Esophagus mucosa (tissue), 1 donor: ENCODE measurements around the gene C8A. TPM values are rescaled to one million over a fixed set of nuclear protein-coding genes. Genes with fewer than 3 reads are reported as not detected.

Source experiments
- ATAC-seq: fragments of 200-7000 bp; cut with Tn5 transposase; one replicate; pipeline ENCODE4 v1.9.1; 2020
- total RNA-seq: library from RNA; stranded (reverse); gene quantifications from one replicate; pipeline ENCODE4 v1.2.4, GENCODE V29; 2023
- donor health status: DM: yes; HTN: yes; CAD: no.

The C8A gene
- total RNA-seq: not detected

DNA sequence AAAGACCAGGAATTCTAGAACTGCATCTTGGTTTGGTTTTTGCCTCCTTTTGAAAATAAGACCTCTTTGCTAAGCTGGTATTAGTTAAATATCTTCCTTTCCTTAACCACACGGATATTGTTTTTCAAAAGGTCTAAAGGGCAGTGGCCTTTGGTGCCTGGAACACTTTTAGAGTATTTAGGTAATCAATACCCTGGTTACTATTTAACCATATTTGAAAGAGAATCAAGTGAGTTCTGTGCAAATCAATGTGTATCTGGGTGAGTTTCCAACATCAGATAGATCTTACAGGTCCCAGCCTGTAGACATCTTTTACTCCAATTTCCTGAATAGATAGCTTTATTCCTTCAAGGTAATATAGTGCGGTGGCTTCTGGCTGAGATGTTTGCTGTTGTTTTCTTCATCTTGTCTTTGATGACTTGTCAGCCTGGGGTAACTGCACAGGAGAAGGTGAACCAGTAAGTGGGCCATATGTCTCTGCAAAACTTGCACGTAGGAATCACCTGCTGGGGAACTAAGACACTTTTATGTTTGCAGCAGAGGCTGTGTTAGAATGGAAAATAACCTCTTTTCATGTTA, at the start of gene C8A:
Gene C8A (plus strand): TSS at position 277 of the 579 bp plus-strand sequence. CDS start 105 bp downstream, at position 382.
- no peak for ATAC-seq

DNA sequence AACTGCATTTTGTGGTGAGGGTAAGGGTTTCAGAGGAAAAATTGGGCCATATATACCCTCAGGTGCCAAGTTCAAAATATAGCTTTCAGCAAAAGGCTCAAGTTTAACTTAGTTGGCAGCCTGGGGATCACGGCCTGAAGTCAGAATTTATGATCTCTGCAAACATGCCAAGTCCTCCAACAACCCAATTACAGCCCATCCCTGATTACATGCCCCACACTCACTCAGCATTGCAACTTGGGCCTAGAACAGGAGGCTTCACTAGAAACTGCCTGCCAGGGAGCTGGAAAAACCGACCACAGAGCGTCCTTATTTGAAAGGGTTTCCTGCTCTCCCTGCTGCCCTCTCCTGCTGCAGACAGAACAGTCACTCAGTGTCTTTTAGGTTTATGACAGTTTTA, 47.8 kb upstream of the C8A start:
- no peak for ATAC-seq

DNA sequence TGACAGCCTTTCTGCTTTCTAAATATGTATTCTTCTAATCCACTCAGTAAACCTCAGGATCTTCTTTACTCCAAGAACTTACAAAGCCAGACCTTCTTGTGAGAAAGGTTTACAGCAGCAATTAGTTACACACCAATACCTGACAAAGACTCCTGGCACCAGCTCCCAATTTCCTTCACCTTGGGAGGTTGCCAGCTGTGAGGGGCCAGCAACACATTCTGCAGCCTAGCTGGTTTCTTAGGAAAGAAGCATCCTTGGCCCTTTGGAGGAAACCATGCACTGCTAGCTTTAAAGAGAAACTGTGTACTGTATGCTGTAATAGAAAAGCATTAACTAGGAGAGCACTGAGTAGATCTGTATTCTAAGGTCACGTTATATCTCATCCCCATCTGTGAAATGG, 46.2 kb upstream of the C8A start:
- no peak for ATAC-seq

DNA sequence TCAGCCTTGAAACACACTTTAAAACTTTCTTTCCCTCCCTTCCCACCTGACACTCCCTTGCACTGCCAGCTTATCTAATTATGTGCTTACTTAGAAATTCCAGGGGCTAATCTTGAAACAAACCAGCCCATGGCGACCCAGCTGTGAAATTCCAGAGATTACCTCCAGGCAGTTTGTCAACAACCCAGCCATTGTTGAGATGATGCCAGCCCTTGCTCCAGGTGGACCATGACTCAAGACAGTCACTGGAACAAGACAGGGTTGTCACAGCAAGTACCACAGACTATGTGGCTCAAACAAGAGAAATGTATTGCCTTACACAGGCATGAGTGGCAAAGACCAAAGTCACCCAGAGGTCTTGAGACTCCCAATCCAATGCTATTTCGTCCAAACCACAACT, 43.3 kb upstream of the C8A start:
- peak; percentile 17 for ATAC-seq

DNA sequence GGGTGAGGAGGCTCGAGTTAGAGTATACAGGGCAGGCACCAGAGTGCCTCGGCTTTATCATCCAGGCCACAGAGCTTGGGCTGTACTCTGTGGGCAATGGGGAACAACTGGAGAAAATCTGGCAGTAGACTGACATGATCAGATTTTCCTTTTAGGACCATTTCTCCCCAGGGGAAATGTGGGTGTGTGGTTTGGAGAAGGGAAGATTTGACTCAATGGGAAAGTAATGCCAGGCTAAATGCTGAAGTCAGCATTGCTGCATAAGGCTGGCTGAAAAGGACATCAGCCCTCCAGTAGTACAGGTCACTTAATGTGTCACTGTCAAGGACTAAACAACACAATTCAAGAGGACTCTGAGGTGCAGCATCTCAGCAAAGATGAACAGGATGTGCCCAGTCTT, 40.4 kb upstream of the C8A start:
- no peak for ATAC-seq

DNA sequence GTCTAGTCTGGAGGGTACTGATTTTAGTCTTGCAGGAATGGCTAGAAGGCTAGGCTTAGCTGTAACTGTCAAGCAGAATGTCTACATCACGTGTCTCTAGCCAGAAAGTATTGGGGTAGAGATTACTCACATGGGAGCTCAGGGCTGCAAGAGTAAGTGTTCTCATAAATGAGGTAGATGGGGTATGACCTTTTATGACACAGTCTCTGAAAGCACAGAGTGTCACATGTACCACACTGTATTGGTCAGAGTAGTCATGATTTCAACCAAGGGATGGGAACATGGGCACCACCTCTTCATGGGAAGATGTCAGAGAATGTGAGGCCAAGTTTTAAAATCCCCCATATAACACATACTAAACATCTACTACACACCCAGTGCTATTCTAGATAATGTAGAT, 38.3 kb upstream of the C8A start:
- peak; percentile 38 for ATAC-seq

DNA sequence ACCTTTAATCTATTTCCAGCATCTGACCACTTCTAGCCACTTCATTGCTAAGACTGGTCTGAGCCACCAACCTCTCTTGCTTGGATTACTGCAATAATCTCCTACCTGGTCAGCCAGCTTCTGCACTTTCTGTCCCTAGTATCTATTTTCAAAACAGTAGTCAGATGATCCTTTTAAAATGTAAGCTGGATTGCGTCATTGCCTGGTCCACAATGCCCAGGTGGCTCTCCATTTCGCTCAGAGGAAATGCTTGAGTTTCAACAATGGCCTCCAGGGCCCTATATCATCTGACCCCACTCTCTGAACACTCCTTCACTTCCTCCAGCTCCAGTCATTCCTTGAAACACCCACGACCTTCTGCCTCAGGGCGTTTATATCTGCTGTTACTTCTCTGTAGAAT, 37.7 kb upstream of the C8A start:
- peak; percentile 15 for ATAC-seq

DNA sequence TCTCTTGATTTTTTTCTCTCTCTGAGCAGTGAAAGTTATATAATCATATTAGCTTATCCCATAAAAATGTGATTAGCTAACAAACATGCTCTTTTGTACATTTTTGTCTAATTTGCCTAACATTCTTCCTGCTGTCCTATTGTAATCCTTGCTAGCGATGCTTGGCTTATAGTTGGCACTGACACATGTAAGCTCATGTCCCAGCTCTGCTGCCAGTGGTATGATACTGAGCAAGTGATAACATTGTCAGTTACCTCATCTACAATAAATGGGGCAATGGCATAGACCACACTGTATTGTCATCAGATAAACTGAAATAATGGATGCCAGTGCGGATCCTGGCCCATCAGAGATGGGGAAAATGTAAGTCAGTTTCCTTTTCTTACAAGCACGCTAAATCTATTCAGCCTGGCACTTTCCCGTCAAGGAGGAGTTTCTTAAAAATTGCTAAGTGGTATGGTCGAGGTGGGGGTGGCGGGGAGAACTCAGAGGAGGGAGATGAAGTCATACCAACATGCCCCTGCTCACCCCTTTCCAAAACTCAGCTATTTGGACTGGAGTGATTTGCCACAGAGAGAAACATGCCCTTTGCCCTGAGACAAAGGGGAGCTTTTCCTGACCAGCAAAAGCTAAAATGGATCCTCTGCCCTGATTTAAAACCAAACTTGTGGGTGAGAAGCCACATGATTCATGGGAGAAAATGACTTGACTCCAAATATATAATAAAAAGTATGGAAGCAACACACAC, 36.7 kb upstream of the C8A start:
- no peak for ATAC-seq

DNA sequence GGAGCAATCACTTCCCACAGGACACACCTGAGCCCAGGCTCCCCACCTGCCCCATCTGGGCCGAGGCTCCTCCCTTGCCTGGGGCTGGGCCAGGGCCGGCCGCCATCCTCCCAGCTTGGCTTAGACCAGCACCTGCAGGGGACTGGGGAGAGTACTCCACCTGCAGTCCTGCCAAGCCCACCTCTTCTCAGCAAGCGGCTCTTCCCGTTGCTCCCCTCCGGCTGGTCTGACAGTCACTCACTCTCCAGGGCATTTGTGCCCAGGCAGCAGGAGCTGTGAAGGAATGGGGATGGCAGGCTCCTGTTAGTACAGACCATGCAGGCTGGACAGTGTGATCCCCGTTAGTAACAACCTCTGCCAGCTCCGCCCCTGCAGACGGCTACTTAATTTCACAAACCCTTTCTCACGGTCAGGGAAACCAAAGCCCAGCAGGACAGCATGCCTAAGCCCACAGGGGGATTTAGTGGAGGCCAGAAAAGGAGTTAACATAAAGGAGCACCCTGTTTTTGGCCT, 35.2 kb upstream of the C8A start, which contains the start of gene FYB2:
Gene FYB2 (minus strand): TSS at position 18 of the 513 bp plus-strand sequence. CDS start 114 bp downstream, outside the sequence.
- ATAC-seq: peak; percentile 39

DNA sequence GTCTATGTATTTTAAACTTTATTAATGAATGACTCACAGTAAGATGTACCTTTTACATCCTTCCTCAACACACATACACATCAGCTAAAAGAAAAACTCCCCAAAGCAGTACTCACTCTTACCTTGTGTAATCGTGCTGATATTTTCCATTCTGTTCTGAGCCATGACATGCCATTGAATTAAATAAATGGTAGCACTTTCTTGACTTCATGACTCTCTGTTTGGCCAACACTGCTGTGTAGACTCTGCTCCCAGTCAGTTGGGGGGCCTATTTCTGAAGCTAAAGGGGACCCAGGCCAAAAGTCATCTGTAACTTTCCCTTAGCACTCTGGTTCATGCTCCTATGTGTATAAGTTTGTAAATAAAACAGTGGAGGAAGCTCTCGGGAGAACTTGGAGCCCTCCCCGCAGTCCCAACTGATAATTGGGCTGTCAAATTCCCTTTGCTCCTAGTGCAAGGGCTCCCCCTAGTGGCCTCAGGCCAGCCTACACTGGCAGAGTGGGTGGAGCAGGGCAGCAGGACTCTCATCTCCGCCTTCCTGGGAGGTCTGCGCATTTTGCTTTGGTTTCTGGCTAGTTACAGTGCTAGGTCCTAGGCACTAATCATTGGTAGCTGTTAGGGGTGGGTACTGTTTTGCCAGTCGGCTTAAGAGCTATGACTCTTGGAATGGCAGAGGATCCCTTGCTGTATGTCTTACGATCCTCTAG, 33.7 kb upstream of the C8A start:
- ATAC-seq: peak; percentile 76

DNA sequence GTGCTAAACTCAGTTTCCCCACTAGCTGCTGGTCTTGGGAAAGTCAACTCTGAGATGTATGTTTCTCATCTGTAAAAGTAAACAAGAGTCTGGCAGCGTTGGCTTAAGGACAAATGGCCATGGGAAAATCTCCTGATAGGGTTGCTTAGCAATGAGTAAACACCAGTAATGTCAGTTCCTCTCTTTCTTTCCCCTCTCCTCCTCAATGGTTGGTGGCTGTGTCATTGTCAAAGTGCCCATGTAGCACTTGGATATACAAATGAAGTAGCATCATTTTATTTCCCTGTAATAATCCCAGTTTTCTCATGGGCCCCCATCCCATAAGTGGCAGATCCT, 33.2 kb upstream of the C8A start:
- no peak for ATAC-seq

DNA sequence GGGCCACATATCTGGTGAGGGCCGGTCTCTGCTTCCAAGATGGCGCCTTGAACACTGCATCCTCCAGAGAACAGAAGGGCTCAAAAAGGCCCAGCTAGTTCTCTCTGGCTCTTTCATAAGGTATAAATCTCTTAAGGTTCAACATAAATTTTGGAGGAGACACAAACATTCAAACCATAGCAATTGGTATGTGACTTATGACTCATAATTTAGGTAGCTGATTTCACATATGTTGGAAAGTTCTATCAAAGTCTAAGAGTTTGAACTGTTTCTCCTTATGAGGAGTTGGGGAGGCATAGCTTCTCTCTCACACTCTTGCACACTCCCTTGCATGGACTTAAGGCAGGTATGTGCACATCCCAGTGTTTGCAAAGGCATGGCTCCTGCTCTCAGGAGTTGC, 30.3 kb upstream of the C8A start:
- no peak for ATAC-seq

DNA sequence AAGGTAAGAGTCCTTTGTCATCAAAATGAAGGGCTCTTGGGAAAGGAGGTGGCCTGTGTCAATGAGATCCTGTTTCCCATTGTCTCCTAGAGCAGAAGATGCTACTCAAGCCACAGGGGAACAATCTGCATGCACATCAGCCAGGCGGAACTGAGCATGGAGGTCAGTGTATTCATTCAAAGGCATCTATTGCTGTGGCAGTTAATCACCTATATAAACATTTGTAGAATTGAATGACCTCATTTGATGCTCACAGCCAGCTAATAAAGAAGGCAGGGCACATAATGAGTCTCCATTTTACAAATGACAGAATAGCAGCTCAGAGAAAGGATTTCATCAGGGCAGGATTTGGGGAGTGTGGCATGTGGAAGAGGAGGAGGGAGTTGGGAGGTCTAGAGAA, 29.7 kb upstream of the C8A start:
- no peak for ATAC-seq

DNA sequence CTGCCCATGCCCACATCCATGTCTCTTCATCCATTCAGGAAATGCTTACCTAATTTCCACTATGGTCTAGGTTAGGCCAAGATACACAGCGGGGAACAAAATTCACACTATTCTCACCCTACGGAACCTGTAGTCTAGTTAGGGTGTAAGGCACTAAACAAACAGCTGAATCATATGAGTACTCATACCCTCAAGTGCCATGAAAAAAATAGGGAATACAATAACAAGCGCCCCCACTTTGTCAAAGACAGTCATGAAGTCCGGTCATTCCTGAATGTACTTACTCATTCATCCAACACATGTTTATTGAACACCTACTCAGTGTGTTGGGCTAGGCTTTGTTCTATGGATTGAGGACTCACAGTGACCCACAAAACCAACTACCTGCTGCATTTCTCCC, 29.2 kb upstream of the C8A start:
- ATAC-seq: no peak

DNA sequence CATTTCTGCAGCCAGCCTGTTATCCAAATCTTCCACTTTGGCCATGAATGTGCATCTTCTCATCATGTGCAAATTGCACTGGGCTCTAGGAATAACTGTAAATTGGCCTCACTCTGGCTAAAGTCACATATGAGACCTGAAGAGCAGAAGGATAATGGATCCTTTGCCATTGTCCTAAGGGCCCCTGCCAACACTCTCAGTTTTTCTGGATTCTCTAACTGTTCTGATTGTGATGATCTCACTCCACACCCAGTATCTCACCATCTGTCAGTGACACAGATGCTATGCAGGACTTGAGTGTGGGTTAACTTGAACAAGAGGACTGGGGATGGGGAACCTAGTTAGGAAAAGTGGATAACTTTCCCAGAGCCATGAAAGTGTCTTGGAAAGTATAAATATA, 26.9 kb upstream of the C8A start:
- no peak for ATAC-seq

DNA sequence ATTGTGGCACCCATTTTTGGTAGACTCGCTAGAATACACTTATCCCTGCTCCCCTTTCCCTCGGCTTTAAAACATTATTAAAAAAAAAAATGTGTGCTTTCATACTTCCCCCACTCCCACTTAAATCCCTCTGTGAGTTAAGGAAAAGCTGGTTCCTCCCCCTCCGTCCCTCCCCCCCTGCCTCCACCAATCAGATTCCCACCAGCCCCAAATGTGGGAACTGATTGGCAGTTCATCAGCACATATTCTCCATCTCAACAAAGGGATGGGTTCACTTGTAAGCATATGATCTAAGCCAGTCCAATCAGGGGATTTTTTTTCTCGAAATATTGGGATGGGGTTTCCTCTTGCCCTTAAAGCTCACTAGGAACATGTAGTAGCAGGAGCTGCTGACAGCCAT, 24.5 kb upstream of the C8A start:
- no peak for ATAC-seq

DNA sequence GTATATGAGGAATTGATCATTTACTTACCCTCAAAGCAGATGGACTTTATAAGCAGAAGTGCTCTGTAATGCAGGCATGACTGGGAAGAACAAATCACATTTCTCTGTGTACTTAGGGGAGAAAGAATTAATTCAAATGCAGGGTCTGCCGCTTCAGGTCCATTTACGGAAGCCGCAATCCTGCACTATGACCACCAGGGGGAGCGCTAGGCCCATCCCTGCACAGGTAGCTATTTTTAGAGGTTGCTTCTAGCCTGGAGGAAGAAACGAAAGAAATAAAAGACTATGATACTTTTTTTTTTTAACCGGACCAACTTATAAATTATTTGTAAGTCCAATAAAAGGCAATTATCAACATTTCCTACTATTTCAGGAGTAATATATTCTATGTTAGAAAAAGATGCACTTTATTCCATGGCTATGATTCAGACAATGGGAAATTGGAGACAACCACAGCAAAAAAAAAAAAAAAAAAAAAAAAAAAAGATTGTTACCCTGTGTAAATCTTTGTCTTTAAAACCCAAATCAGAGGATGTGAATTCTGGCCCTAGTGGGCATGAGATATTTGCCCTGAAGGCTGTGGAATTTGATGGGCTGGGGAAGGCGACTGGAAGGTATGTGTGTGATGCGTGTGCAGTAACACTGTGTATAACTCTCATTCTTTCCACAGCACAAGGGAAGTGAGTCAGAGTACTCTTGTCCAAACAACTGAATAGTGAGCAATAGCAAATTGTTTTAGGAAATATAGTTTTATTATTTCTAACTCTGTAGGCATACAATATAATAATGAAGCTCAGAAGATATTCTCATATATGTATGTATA, 22.5 kb upstream of the C8A start:
- ATAC-seq: peak; percentile 84

DNA sequence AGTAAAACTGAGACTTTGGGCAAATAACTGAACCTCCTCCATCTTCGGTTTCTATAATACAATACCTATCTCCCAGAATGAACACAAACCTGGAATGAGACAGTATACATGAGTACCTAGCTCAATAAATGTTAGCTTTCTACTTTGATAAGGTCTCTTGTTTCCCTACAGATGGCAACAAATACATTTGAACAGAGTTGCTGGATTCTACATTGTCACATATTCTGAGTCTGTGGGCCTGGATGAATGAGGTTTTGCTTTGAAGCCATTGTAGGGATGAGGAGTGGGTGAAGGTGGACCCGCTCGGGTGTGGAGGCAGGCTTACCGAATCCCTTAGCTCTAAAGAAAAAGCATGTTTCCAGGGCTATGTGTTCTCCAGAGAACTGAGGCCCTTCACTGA, 21.5 kb upstream of the C8A start:
- ATAC-seq: no peak

DNA sequence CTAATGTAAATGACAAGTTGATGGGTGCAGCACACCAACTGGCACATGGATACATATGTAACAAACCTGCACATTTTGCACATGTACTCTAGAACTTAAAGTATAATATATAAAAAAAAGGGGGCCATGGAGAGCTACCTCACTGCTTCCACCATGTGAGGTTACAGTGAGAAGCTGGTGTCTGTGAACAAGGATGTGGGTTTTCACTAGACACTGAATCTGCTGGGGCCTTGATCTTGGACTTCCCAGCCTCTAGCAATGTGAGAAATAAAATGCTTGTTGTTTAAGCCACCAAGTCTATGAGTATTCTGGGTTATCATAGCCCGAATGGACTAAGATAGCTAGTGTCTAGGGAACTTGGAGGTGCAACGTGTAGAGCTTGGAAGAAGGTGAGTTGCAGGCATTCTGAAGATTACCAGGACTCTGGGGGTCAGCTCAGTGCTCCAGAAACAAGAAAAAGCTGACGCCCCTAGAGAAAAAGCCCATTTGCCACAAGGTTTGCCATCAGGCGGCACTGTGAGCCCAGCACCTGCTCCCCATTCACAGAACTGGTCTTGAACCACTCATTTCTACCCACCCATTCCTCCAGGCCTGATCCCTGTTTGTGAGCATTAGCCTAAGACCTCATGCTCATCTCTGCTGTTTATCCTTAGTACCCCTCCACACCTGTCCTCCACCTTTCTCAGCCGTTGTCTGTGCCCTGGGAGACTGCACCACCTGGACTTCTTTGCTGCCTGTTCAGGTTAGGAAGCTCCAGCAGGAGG, 20.3 kb upstream of the C8A start:
- ATAC-seq: no peak

DNA sequence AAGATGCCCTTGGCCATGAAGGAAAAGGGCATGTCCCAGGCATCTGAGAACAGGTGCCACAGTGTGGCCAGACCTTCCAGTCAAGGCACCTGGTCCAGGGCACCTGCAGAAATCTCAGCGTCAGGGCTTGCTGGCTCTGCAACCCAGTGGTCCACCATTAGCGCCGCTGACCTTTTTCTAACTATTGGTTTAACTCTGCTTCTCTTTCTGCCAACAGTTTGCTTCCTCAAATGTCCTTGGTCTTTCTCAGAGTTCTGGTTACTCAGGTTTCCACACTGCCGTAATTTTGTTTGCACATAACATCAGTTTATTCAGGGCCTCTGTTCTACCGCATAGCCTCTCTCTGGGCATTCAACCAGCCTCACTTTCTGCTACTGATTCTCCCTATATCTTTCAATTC, 18.9 kb upstream of the C8A start:
- no peak for ATAC-seq

DNA sequence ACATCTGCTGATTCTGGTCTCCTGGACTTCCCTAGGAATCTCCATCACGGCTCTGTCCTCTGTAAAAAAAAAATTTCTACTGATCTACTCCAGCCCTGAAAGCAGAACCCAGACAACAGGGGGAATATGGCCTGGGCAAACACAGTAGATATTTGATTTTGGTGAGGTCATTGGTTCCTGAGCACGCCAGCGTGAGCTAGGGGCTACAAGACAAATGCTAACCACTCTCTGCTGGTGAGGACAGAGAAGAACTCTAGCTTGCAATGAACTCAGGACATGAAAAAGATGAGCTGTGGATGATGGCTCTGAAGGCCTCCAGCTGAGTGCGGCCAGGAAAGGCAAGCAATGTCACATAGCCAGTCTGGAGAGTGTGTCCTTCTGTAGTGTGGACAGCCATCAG, 18.2 kb upstream of the C8A start:
- no peak for ATAC-seq
